Esophagus squamous epithelium (tissue), 5 donors: ENCODE data around the gene MOSMO. TPM values are rescaled to one million over a fixed set of nuclear protein-coding genes. Genes with fewer than 3 reads are reported as not detected.

Experiments
- DNase-seq: peaks from one replicate; lab custom pipeline; 2025; lab: John Stamatoyannopoulos, UW
- H3K27ac ChIP-seq, 4 donors: fragments of 200-600 bp; sonication (generic); one replicate each; pipeline ENCODE4 v1.5.1; 2016 to 2019; ENCODE audit warnings: mild to moderate bottlenecking in 1 of 4
- H3K27me3 ChIP-seq, 4 donors: fragments of 200-600 bp; sonication (generic); 1 replicate in 3 of 4; 2 replicates in 1 of 4; pipeline versions ENCODE4 v1.5.1 to v1.6.0; 2017 to 2021; ENCODE audit warnings: antibody characterized with exemption in 1 of 4
- H3K36me3 ChIP-seq, 3 donors: fragments of 200-600 bp; sonication (generic); one replicate each; pipeline ENCODE4 v1.5.1; 2016 to 2019
- H3K4me1 ChIP-seq, 3 donors: fragments of 200-600 bp; sonication (generic); one replicate each; pipeline ENCODE4 v1.5.1; 2017 to 2019
- H3K4me3 ChIP-seq, 4 donors: fragments of 200-600 bp; sonication (generic); 1 replicate in 3 of 4; 2 replicates in 1 of 4; pipeline ENCODE4 v1.5.1; 2016 to 2019; ENCODE audit warnings: mild to moderate bottlenecking in 2 of 4, moderate library complexity in 1 of 4
- H3K9me3 ChIP-seq, 3 donors: fragments of 200-600 bp; sonication (generic); one replicate each; pipeline ENCODE4 v1.5.1; 2016 to 2019
- POLR2A ChIP-seq, 4 donors: fragments of 450-650 bp; IDR thresholded peaks; one replicate each; pipeline ENCODE4 v1.6.1; 2017; ENCODE audit warnings: antibody characterized with exemption in 4 of 4, mild to moderate bottlenecking in 4 of 4, moderate library complexity in 3 of 4
- WGBS, 2 donors: methylation state at CpG; one replicate each; pipeline ENCODE4 v1.1.5; 2018; 5-methylcytosine and 5-hydroxymethylcytosine counted together
- intact Hi-C: fragments of 100-400 bp; cut with DNase I; formaldehyde crosslinking; loops from one replicate; pipeline ENCODE4 v1.15.0; 2022
- total RNA-seq, 4 donors: library from RNA; depleted of rRNA; stranded (reverse); fragments of >200 nt; gene quantifications; one replicate each; pipeline ENCODE4 v1.1.0, GENCODE V29; 2016
- TF ChIP-seq, protein P1 (sequence below), 6 experiments: fragments of 450-650 bp in 4 of 6; fragments of 200-600 bp in 2 of 6; sonication (generic) in 2 of 6; IDR thresholded peaks; one replicate each; pipeline ENCODE4 v1.5.1; 2016 to 2019; ENCODE audit warnings: antibody characterized with exemption in 6 of 6, mild to moderate bottlenecking in 4 of 6, moderate library complexity in 4 of 6
- donor health status: DM: yes; HTN: yes; CAD: no.

The MOSMO gene
- total RNA-seq, 4 donors from 2014 or later, result 4.5 to 18.9 (median 12.5) TPM

DNA sequence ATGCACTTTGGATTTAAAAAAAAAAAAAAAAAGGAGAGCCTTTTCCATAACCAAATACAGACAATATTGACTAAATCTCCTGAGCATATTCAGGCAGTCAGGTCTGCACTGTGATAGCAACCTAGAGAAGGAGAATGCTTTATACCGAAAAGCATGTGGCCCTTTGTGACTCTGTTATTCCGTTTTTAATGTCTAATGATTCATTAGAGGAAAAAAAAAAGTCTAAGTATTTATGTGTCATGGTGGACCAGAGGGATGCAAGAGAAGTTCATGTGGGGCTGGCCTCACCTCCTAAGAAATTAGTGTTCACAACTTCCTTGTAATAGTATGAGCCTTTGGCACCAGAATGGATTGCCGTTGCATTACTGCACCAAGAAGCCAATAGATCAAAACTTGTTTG lies 73.1 kb downstream of the MOSMO start:
- H3K27me3 ChIP-seq, result no peaks in the 10 kb centered on the region
- H3K9me3 ChIP-seq, result no peaks in the 10 kb centered on the region
- H3K4me1 ChIP-seq, result no peaks in the 10 kb centered on the region
- WGBS, 2 donors, result 77 to 88% methylated on average over 3 of the region's 3 CpGs
- TF ChIP-seq, protein P1, sequence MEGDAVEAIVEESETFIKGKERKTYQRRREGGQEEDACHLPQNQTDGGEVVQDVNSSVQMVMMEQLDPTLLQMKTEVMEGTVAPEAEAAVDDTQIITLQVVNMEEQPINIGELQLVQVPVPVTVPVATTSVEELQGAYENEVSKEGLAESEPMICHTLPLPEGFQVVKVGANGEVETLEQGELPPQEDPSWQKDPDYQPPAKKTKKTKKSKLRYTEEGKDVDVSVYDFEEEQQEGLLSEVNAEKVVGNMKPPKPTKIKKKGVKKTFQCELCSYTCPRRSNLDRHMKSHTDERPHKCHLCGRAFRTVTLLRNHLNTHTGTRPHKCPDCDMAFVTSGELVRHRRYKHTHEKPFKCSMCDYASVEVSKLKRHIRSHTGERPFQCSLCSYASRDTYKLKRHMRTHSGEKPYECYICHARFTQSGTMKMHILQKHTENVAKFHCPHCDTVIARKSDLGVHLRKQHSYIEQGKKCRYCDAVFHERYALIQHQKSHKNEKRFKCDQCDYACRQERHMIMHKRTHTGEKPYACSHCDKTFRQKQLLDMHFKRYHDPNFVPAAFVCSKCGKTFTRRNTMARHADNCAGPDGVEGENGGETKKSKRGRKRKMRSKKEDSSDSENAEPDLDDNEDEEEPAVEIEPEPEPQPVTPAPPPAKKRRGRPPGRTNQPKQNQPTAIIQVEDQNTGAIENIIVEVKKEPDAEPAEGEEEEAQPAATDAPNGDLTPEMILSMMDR (IDR thresholded peaks at IDR 0.05), result no peak
- no peak for TF ChIP-seq POLR2A (IDR thresholded peaks at IDR 0.05)
- intact Hi-C loops, result no loop called here
- peaks cover 0 to 28% (median 0%) of the 10 kb centered on the region in 3 donors for H3K36me3 ChIP-seq
- H3K27ac ChIP-seq, result no peak overlapping the region
- no peak overlapping the region for H3K4me3 ChIP-seq
- DNase-seq, result no peak

DNA sequence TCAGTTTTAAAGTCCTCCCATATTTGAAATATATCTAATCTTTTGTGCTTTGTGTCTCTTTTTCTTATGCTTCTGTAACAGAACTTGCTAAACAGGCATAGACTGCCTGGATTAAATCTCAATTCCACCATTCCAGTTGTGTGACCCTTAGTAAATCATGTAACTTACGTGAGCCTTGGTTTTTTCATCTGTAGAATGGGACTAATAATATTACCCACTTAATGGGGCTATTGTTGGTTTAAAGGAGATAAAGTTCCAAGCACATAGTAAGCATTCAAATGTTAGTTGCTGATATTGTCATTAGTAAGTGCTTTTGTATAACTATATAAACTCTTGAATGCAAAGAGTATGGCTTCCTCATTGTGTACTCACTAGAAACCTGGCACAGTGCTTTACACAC lies 78.5 kb downstream of the MOSMO start:
- 90 to 100% methylated on average over 1 of the region's 1 CpG for WGBS, 2 donors
- intact Hi-C loops, result no loop called here

DNA sequence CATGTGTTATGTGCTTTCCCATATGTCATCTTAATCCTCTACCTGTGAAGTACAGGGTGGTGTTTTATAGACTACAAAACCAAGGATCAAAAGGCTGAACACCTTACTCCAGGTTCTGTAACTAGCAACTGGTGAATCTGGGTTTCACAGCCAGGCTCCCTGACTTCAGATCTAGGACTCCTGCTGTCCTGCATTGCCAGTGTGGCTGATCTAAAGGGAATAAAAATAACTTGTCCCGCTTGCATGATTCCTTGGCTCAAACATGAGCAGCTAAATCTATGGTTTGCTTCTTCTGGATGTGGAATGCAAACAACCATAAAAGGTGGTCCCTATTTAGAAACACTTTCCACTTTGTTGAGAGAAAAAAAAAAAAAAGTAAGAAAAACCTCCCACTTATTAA lies 80.7 kb downstream of the MOSMO start:
- intact Hi-C loops, result no loop called here
- no peak for DNase-seq
- Histone ChIP-seq H3K27ac (no peak overlapping the region), H3K27me3 (no peaks in the 10 kb centered on the region), H3K4me1 (no peaks in the 10 kb centered on the region), H3K9me3 (no peaks in the 10 kb centered on the region), H3K36me3 (peaks cover 0 to 26% (median 0%) of the 10 kb centered on the region in 3 donors), H3K4me3 (no peak overlapping the region)
- 63 to 78% methylated on average over 1 of the region's 1 CpG for WGBS, 2 donors
- TF ChIP-seq, protein P1 (IDR thresholded peaks at IDR 0.05), result no peak
- TF ChIP-seq POLR2A (IDR thresholded peaks at IDR 0.05), result no peak

More for the DNA sequence above, 78.5 kb downstream of the MOSMO start:
- Histone ChIP-seq H3K4me1 (no peaks in the 10 kb centered on the region), H3K36me3 (peaks cover 0 to 26% (median 0%) of the 10 kb centered on the region in 3 donors), H3K27ac (no peak overlapping the region), H3K9me3 (no peaks in the 10 kb centered on the region), H3K27me3 (no peaks in the 10 kb centered on the region), H3K4me3 (no peak overlapping the region)
- TF ChIP-seq, protein P1 (IDR thresholded peaks at IDR 0.05), result no peak
- no peak for TF ChIP-seq POLR2A (IDR thresholded peaks at IDR 0.05)
- no peak for DNase-seq

DNA sequence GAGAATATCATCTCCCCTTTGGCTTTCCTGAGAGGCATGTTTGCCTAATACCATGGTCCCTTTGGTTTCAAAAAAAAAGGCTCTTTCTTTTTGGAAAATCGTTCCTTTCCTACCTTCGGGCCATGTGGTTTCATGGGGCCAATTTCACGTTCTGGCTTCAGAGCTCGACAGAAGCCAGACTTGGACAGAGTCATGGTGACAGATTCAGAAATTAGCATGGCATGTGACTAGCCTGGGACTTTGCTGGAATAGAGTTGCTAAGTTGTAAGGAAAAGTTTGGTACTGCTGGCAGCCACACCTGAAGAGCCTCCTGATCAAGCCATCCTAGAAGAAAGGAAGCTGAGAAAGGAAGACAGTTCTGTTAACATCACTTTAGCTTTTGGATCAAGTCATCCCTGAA lies 82.0 kb downstream of the MOSMO start:
- intact Hi-C loops, result no loop called here
- H3K36me3 ChIP-seq, result peaks cover 0 to 21% (median 0%) of the 10 kb centered on the region in 3 donors
- DNase-seq, result no peak

DNA sequence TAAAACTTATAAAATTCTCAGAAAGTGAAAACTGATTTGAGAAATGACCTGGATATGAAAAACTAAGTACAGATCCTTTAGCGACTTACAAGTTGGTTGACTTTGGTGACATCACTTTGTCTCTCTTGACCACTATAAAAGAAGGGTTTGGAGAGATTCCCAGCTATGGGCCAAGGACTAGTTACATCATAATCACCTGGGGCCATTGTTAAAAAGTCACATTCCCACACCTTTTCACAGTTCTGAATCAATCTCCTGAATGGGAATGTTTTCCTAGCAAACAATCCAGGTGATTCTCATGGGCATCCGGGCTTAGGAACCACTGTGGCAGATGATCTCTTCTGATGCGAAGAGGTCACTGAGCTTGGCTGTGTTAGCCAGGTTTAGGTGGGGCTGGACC lies 83.8 kb downstream of the MOSMO start:
- H3K27me3 ChIP-seq, result peaks cover 0 to 13% (median 0%) of the 10 kb centered on the region in 4 donors
- no peak overlapping the region for H3K27ac ChIP-seq
- TF ChIP-seq POLR2A (IDR thresholded peaks at IDR 0.05), result no peak
- TF ChIP-seq, protein P1 (IDR thresholded peaks at IDR 0.05), result no peak
- no peak overlapping the region for H3K4me3 ChIP-seq
- intact Hi-C loops, result no loop called here
- no peaks in the 10 kb centered on the region for H3K9me3 ChIP-seq
- DNase-seq, result no peak
- no peaks in the 10 kb centered on the region for H3K4me1 ChIP-seq
- 58 to 80% methylated on average over 3 of the region's 3 CpGs for WGBS, 2 donors
- peaks cover 0 to 5% (median 0%) of the 10 kb centered on the region in 3 donors for H3K36me3 ChIP-seq

More for the DNA sequence above, 82.0 kb downstream of the MOSMO start:
- Histone ChIP-seq H3K4me3 (no peak overlapping the region), H3K27ac (no peak overlapping the region), H3K9me3 (no peaks in the 10 kb centered on the region), H3K4me1 (no peaks in the 10 kb centered on the region), H3K27me3 (no peaks in the 10 kb centered on the region)
- WGBS, 2 donors, result 85 to 100% methylated on average over 3 to 4 of the region's 4 CpGs
- TF ChIP-seq POLR2A (IDR thresholded peaks at IDR 0.05), result no peak
